ENCODE data around the gene MYMK. TPM values are rescaled to one million over a fixed set of nuclear protein-coding genes. Genes with fewer than 3 reads are reported as not detected.

MYMK gene
- total RNA-seq, 1 donor from 2014 or later: not detected

DNA sequence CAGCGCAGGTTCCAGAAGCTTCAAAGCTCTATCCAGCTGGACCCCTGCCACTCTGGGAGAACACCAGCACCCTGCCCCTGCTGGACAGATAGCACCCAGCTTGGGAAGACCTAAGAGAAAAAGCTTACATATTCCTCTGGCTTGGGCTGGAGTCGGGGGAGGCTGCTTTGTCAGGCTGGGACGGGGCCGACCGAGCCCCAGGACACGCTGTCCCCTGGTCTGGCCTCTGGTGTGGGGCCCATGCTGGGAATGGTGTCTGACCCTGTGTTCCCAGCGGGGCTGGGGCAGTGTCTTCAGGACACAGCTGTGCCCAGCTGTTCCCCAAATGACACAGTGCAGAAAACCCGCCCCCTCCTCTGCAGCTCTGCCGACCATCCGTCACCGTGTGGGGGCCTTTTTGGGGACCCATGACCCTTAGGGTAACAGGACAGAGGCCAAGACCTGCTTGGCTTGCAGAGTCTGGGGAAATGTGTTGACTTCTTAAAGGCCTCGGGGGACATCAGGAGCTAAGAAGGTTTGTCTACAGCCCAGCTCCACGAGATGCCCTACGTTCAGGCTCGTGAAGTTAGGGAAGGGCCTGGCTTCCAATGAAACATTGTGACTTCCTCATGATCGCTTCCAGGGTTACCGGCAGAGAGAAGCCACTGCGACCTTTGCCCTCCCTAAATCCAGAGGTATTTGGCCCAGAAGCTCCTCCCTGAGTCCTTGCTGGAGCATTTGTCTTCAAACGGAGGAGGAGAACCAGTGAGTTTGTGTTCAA, 25.4 kb downstream of the MYMK start:
- no peak overlapping the region for H3K27ac Mint-ChIP-seq
- no peaks in the 10 kb centered on the region for H3K27me3 Mint-ChIP-seq (ENCODE audit: low read depth)
- H3K36me3 Mint-ChIP-seq: no peaks in the 10 kb centered on the region
- no peaks in the 10 kb centered on the region for H3K4me1 Mint-ChIP-seq
- no peak for DNase-seq (ENCODE audit: low spot score in 2 of 2, unreplicated experiment in 2 of 2)
- peaks cover 24% of the 10 kb centered on the region for H3K9me3 Mint-ChIP-seq
- H3K4me3 Mint-ChIP-seq: no peak overlapping the region
- TF ChIP-seq CTCF (IDR thresholded peaks at IDR 0.05; ENCODE audit: unreplicated experiment): no peak

GRCh38 chr9:133496861-133497842, 27.6 kb downstream of the MYMK start:
- no peak for DNase-seq (ENCODE audit: low spot score in 2 of 2, unreplicated experiment in 2 of 2)
- Mint-ChIP-seq H3K27me3 (ENCODE audit: low read depth) (no peaks in the 10 kb centered on the region), H3K27ac (no peak overlapping the region), H3K4me3 (no peak overlapping the region), H3K9me3 (peaks cover 13% of the 10 kb centered on the region), H3K4me1 (peaks cover 11% of the 10 kb centered on the region), H3K36me3 (no peaks in the 10 kb centered on the region)
- TF ChIP-seq CTCF (IDR thresholded peaks at IDR 0.05; ENCODE audit: unreplicated experiment): no peak

DNA sequence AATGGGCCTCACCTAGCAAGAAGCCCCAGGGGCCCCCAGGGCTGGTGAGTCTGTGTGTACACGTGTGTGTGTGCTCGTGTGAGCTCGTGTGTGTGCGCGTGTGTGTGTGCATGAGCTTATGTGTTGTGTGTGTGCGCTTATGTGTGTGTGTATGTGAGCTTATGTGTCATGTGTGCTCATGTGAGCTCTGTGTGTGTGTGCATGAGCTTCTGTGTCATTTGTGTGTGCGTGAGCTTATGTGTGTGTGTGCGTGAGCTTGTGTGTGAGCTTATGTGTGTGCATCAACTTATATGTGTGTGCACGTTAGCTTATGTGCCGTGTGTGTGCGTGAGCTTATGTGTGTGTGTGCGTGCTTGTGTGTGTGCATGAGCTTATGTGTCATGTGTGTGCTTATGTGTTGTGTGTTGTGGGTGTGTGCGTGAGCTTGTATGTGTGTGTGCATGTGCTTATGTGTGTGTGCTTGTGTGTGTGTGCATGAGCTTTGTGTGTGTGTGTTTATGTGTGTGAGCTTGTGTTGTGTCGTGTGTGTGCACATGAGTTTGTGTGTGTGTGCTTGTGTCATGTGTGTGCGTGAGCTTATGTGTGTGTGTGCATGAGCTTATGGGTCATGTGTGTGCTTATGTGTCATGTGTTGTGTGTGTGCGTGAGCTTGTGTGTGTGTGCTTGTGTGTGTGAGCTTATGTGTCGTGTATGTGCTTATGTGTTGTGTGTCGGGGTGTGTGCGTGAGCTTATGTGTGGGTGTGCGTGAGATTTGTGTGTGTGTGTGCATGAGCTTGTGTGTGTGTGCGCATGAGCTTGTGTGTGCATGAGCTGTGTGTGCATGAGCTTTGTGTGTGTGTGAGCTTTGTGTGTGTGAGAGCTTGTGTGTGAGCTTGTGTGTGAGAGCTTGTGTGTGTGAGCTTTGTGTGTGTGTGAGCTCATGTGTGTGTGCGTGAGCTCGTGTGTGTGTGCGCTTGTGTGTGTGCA, 29.1 kb downstream of the MYMK start:
- no peak for DNase-seq (ENCODE audit: low spot score in 2 of 2, unreplicated experiment in 2 of 2)
- Mint-ChIP-seq H3K27me3 (ENCODE audit: low read depth) (no peaks in the 10 kb centered on the region), H3K9me3 (no peaks in the 10 kb centered on the region), H3K36me3 (no peaks in the 10 kb centered on the region), H3K4me3 (no peak overlapping the region), H3K27ac (no peak overlapping the region), H3K4me1 (peaks cover 13% of the 10 kb centered on the region)
- no peak for TF ChIP-seq CTCF (IDR thresholded peaks at IDR 0.05; ENCODE audit: unreplicated experiment)

DNA sequence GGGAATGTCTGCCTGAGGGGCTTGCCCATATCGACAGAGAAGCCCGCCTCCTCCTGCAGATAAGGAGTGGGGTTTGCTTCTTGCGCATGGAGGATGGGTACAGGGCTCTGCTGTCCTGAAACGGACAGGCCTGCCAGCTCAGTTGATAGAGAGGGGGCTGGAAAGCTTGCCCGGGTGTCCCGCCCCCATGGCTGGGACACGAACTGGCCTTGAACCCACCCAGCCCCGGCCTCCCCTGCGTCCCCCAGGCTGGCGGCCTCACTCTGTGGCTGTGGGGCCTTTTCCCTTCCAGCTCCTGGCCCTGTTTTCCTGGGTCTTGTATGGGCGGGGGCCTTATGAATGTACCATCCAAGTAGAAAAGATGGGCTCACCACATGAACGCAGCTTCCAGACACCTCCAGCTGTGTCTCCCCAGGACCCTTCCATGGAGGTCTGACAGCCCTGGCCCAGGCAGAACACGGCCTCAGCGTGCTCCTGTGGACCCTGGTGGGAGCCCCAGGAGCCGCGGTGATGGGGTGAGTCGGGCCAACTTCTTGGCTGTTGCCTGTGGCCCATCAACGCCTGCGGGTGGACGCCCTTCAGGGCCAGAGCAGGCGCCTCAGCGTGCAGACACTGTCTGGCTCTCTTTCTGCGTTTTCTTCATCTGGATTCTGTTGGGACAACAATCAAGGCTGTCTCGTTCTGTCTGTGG, 30.0 kb downstream of the MYMK start:
- no peak for TF ChIP-seq CTCF (IDR thresholded peaks at IDR 0.05; ENCODE audit: unreplicated experiment)
- no peaks in the 10 kb centered on the region for H3K36me3 Mint-ChIP-seq
- H3K4me3 Mint-ChIP-seq: no peak overlapping the region
- peaks cover 13% of the 10 kb centered on the region for H3K4me1 Mint-ChIP-seq
- no peak for DNase-seq (ENCODE audit: low spot score in 2 of 2, unreplicated experiment in 2 of 2)
- H3K27me3 Mint-ChIP-seq (ENCODE audit: low read depth): no peaks in the 10 kb centered on the region
- H3K9me3 Mint-ChIP-seq: no peaks in the 10 kb centered on the region
- H3K27ac Mint-ChIP-seq: no peak overlapping the region
